ENCODE measurements around the gene DOC2B.

DNA sequence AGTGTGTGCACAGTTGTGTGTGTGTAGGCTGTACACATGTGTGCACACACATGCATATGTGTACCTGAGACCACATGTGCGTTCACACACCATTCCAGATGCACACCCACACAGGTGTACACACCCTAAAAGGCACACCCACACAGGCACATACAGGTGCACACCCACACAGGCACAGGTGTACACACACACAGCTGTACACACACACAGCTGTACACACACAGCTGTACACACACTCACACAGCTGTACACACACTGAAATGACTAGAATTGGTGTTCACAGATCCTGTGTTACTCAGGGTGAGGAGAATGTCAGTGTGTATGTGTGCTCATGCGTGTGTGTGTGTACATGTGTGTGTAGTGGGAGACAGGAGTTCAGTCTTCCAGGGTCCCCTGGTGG, 15.9 kb upstream of the DOC2B start:
- TF ChIP-seq NR3C1 (CRISPR knock-in tag; conservative IDR thresholded peaks at IDR 0.05; ENCODE audit: low read depth): no peak
- TF ChIP-seq CTCF (IDR thresholded peaks at IDR 0.05): no peak
- no peak for TF ChIP-seq SP1 (CRISPR knock-in tag; conservative IDR thresholded peaks at IDR 0.05)
- TF ChIP-seq, protein P1, sequence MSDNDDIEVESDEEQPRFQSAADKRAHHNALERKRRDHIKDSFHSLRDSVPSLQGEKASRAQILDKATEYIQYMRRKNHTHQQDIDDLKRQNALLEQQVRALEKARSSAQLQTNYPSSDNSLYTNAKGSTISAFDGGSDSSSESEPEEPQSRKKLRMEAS (CRISPR knock-in tag; IDR thresholded peaks at IDR 0.05): no peak
- TF ChIP-seq CREB1 (CRISPR knock-in tag; IDR thresholded peaks at IDR 0.05): no peak
- TF ChIP-seq SMAD3 (CRISPR knock-in tag; IDR thresholded peaks at IDR 0.05; ENCODE audit: borderline replicate concordance): no peak
- no peak for TF ChIP-seq ZNF138 (CRISPR knock-in tag; conservative IDR thresholded peaks at IDR 0.05)
- no peak for TF ChIP-seq ATF1 (CRISPR knock-in tag; IDR thresholded peaks at IDR 0.05)
- no peak for TF ChIP-seq OVOL2 (CRISPR knock-in tag; IDR thresholded peaks at IDR 0.05; ENCODE audit: borderline replicate concordance)
- TF ChIP-seq RELA (CRISPR knock-in tag; IDR thresholded peaks at IDR 0.05; ENCODE audit: borderline replicate concordance): no peak
